GM23338 (cell line): Measurements from ENCODE around the gene GADD45A. TPM values are rescaled to one million over a fixed set of nuclear protein-coding genes. Genes with fewer than 3 reads are reported as not detected.

Experiments
- ATAC-seq: fragments of 200-7000 bp; cut with Tn5 transposase; 3 replicates; pipeline ENCODE4 v1.9.1; 2020
- DNase-seq: peaks from one replicate; pipeline ENCODE4 v3.0.0-alpha.2; 2015; ENCODE audit warnings: low spot score
- H2AFZ ChIP-seq: fragments of 200-600 bp; sonication (generic); 2 replicates; pipeline ENCODE4 v1.8.0; 2016; ENCODE audit warnings: antibody characterized with exemption, mild to moderate bottlenecking, moderate library complexity
- H3F3A ChIP-seq: fragments of 200-600 bp; sonication (generic); replicated peaks from 2 replicates; pipeline ENCODE4 v1.8.0; 2017; ENCODE audit warnings: antibody characterized with exemption, mixed run types, low read depth
- H3K27ac ChIP-seq: fragments of 200-600 bp; sonication (generic); 2 replicates; pipeline ENCODE4 v1.6.1; 2016; ENCODE audit warnings: low read depth
- H3K27me3 ChIP-seq: fragments of 200-600 bp; sonication (generic); 2 replicates; pipeline ENCODE4 v1.8.0; 2016; ENCODE audit warnings: mild to moderate bottlenecking, mixed run types, moderate library complexity; ENCODE audit not compliant: insufficient read depth
- H3K36me3 ChIP-seq: fragments of 200-600 bp; sonication (generic); 2 replicates; pipeline ENCODE4 v1.8.0; 2016; ENCODE audit warnings: mild to moderate bottlenecking; ENCODE audit not compliant: insufficient read depth
- H3K4me1 ChIP-seq: fragments of 200-600 bp; sonication (generic); 2 replicates; pipeline ENCODE4 v1.8.0; 2016; ENCODE audit warnings: mild to moderate bottlenecking, moderate library complexity; ENCODE audit not compliant: insufficient read depth
- H3K4me2 ChIP-seq: fragments of 200-600 bp; sonication (generic); 2 replicates; pipeline ENCODE4 v1.7.1; 2017; ENCODE audit warnings: mixed run types
- H3K4me3 ChIP-seq: fragments of 200-600 bp; sonication (generic); 2 replicates; pipeline ENCODE4 v1.6.1; 2016; ENCODE audit warnings: mixed run types
- H3K79me2 ChIP-seq: fragments of 200-600 bp; sonication (generic); replicated peaks from 2 replicates; pipeline ENCODE4 v1.8.0; 2017; ENCODE audit warnings: mild to moderate bottlenecking; ENCODE audit not compliant: insufficient read depth
- H3K9me2 ChIP-seq: fragments of 200-600 bp; sonication (generic); 2 replicates; pipeline ENCODE4 v1.8.0; 2017; ENCODE audit not compliant: insufficient read depth
- H4K20me1 ChIP-seq: fragments of 200-600 bp; sonication (generic); replicated peaks from 2 replicates; pipeline ENCODE4 v1.8.0; 2017; ENCODE audit warnings: mild to moderate bottlenecking; ENCODE audit not compliant: insufficient read depth
- H3K27ac Mint-ChIP-seq: 2 replicates; pipeline ENCODE4 v1.8.0; 2020; ENCODE audit warnings: inconsistent platforms, mild to moderate bottlenecking, moderate library complexity, mixed read lengths
- H3K27me3 Mint-ChIP-seq: 3 replicates; pipeline ENCODE4 v1.8.0; 2022; ENCODE audit warnings: low read depth, mild to moderate bottlenecking, moderate library complexity, mixed read lengths, inconsistent platforms; ENCODE audit not compliant: insufficient read depth, poor library complexity
- H3K36me3 Mint-ChIP-seq: 3 replicates; pipeline ENCODE4 v1.8.0; 2021; ENCODE audit warnings: low read depth, mild to moderate bottlenecking, inconsistent platforms, moderate library complexity, mixed read lengths
- H3K4me1 Mint-ChIP-seq: 3 replicates; pipeline ENCODE4 v1.8.0; 2020; ENCODE audit warnings: mild to moderate bottlenecking, inconsistent platforms, mixed read lengths
- H3K4me3 Mint-ChIP-seq: 3 replicates; pipeline ENCODE4 v1.8.0; 2021; ENCODE audit warnings: moderate library complexity, mild to moderate bottlenecking, inconsistent platforms, mixed read lengths
- H3K9me3 Mint-ChIP-seq: 3 replicates; pipeline ENCODE4 v1.8.0; 2020; ENCODE audit warnings: moderate library complexity, mild to moderate bottlenecking, inconsistent platforms, mixed read lengths
- CTCF ChIP-seq, 2 experiments: fragments of 200-600 bp in 1 of 2; sonication (generic) in 1 of 2; conservative IDR thresholded peaks; 2 replicates each; pipeline versions ENCODE4 v1.5.1 to v1.6.1; 2016 to 2017; ENCODE audit warnings: antibody characterized with exemption in 2 of 2, low read depth in 2 of 2, mild to moderate bottlenecking in 2 of 2, moderate library complexity in 1 of 2
- ETS1 ChIP-seq: IDR thresholded peaks from 2 replicates; pipeline ENCODE4 v1.6.1; 2016; ENCODE audit warnings: antibody characterized with exemption
- EZH2 ChIP-seq: fragments of 200-600 bp; sonication (generic); IDR thresholded peaks from one replicate; pipeline ENCODE4 v1.8.0; 2017; ENCODE audit warnings: antibody characterized with exemption, mild to moderate bottlenecking, low read depth; ENCODE audit not compliant: unreplicated experiment
- JUNB ChIP-seq: IDR thresholded peaks from one replicate; pipeline ENCODE4 v1.6.1; 2016; ENCODE audit warnings: antibody characterized with exemption; ENCODE audit not compliant: unreplicated experiment
- REST ChIP-seq: IDR thresholded peaks from one replicate; pipeline ENCODE4 v1.6.1; 2018; ENCODE audit warnings: antibody characterized with exemption; ENCODE audit not compliant: unreplicated experiment
- STAT1 ChIP-seq: IDR thresholded peaks from one replicate; pipeline ENCODE4 v1.6.1; 2016; ENCODE audit warnings: antibody characterized with exemption; ENCODE audit not compliant: unreplicated experiment
- ZNF462 ChIP-seq: fragments of 250-450 bp; sonication (Bioruptor Pico); IDR thresholded peaks from 2 replicates; pipeline ENCODE4 v1.5.0; 2020; ENCODE audit warnings: mild to moderate bottlenecking, moderate library complexity
- polyA plus RNA-seq: library from polyadenylated mRNA; unstranded; fragments of >200 nt; fragmentation: Nextera tagmentation; extraction: Ambion mirVana; gene quantifications from 2 replicates; pipeline ENCODE4 v1.2.1, GENCODE V29; 2016
- total RNA-seq: library from RNA; depleted of rRNA; stranded (reverse); fragments of >200 nt; shearing (Covaris generic); gene quantifications from 2 replicates; pipeline ENCODE4 v1.2.3, GENCODE V29; 2014

Gene GADD45A
- total and polyA plus RNA-seq, 2 experiments from 2014 or later: 25.9 to 39.5 TPM

- no peak for ATAC-seq
- H3K4me1 Mint-ChIP-seq: peaks cover 6% of the 10 kb centered on the region
- Histone ChIP-seq H3K27me3 (no peaks in the 10 kb centered on the region), H3K36me3 (no peaks in the 10 kb centered on the region), H4K20me1 (peaks cover 2% of the 10 kb centered on the region; the same call in 1 of the 2 replicates), H3K4me3 (no peak overlapping the region), H3K9me2 (no peaks in the 10 kb centered on the region), H3K4me1 (peaks cover 5% of the 10 kb centered on the region; the same call in 1 of the 2 replicates), H3K4me2 (no peak overlapping the region), H3K79me2 (no peaks in the 10 kb centered on the region), H3F3A (no peaks in the 10 kb centered on the region), H2AFZ (no peak overlapping the region), H3K27ac (no peak overlapping the region)
- no peak for DNase-seq
- H3K4me3 Mint-ChIP-seq: no peak overlapping the region
- TF ChIP-seq REST (no peak), JUNB (no peak), ETS1 (no peak), CTCF (conservative IDR thresholded peaks at IDR 0.05; ENCODE audit: low read depth in 2 of 2) (no peak), ZNF462 (CRISPR knock-in tag) (no peak), STAT1 (no peak), EZH2 (no peak)
- H3K9me3 Mint-ChIP-seq: no peaks in the 10 kb centered on the region
- H3K27ac Mint-ChIP-seq: no peak overlapping the region
- peaks cover 3% of the 10 kb centered on the region for H3K27me3 Mint-ChIP-seq
- H3K36me3 Mint-ChIP-seq: 0 out of 3 replicates have a peak, but pooled peaks cover 2% of the 10 kb centered on the region
Measured at GRCh38 chr1:67705735-67706453, 20.9 kb downstream of the GADD45A start.
